GM23338 (cell line): Measurements from ENCODE around the gene GUCY1A2. TPM values are rescaled to one million over a fixed set of nuclear protein-coding genes. Genes with fewer than 3 reads are reported as not detected.

Experiments
- ATAC-seq: fragments of 200-7000 bp; cut with Tn5 transposase; 3 replicates; pipeline ENCODE4 v1.9.1; 2020
- DNase-seq: peaks from one replicate; pipeline ENCODE4 v3.0.0-alpha.2; 2015; ENCODE audit warnings: low spot score
- H2AFZ ChIP-seq: fragments of 200-600 bp; sonication (generic); 2 replicates; pipeline ENCODE4 v1.8.0; 2016; ENCODE audit warnings: antibody characterized with exemption, mild to moderate bottlenecking, moderate library complexity
- H3F3A ChIP-seq: fragments of 200-600 bp; sonication (generic); replicated peaks from 2 replicates; pipeline ENCODE4 v1.8.0; 2017; ENCODE audit warnings: antibody characterized with exemption, mixed run types, low read depth
- H3K27ac ChIP-seq: fragments of 200-600 bp; sonication (generic); 2 replicates; pipeline ENCODE4 v1.6.1; 2016; ENCODE audit warnings: low read depth
- H3K27me3 ChIP-seq: fragments of 200-600 bp; sonication (generic); 2 replicates; pipeline ENCODE4 v1.8.0; 2016; ENCODE audit warnings: mild to moderate bottlenecking, mixed run types, moderate library complexity; ENCODE audit not compliant: insufficient read depth
- H3K36me3 ChIP-seq: fragments of 200-600 bp; sonication (generic); 2 replicates; pipeline ENCODE4 v1.8.0; 2016; ENCODE audit warnings: mild to moderate bottlenecking; ENCODE audit not compliant: insufficient read depth
- H3K4me1 ChIP-seq: fragments of 200-600 bp; sonication (generic); 2 replicates; pipeline ENCODE4 v1.8.0; 2016; ENCODE audit warnings: mild to moderate bottlenecking, moderate library complexity; ENCODE audit not compliant: insufficient read depth
- H3K4me2 ChIP-seq: fragments of 200-600 bp; sonication (generic); 2 replicates; pipeline ENCODE4 v1.7.1; 2017; ENCODE audit warnings: mixed run types
- H3K4me3 ChIP-seq: fragments of 200-600 bp; sonication (generic); 2 replicates; pipeline ENCODE4 v1.6.1; 2016; ENCODE audit warnings: mixed run types
- H3K79me2 ChIP-seq: fragments of 200-600 bp; sonication (generic); replicated peaks from 2 replicates; pipeline ENCODE4 v1.8.0; 2017; ENCODE audit warnings: mild to moderate bottlenecking; ENCODE audit not compliant: insufficient read depth
- H3K9me2 ChIP-seq: fragments of 200-600 bp; sonication (generic); 2 replicates; pipeline ENCODE4 v1.8.0; 2017; ENCODE audit not compliant: insufficient read depth
- H4K20me1 ChIP-seq: fragments of 200-600 bp; sonication (generic); replicated peaks from 2 replicates; pipeline ENCODE4 v1.8.0; 2017; ENCODE audit warnings: mild to moderate bottlenecking; ENCODE audit not compliant: insufficient read depth
- H3K27ac Mint-ChIP-seq: 2 replicates; pipeline ENCODE4 v1.8.0; 2020; ENCODE audit warnings: inconsistent platforms, mild to moderate bottlenecking, moderate library complexity, mixed read lengths
- H3K27me3 Mint-ChIP-seq: 3 replicates; pipeline ENCODE4 v1.8.0; 2022; ENCODE audit warnings: low read depth, mild to moderate bottlenecking, moderate library complexity, mixed read lengths, inconsistent platforms; ENCODE audit not compliant: insufficient read depth, poor library complexity
- H3K36me3 Mint-ChIP-seq: 3 replicates; pipeline ENCODE4 v1.8.0; 2021; ENCODE audit warnings: low read depth, mild to moderate bottlenecking, inconsistent platforms, moderate library complexity, mixed read lengths
- H3K4me1 Mint-ChIP-seq: 3 replicates; pipeline ENCODE4 v1.8.0; 2020; ENCODE audit warnings: mild to moderate bottlenecking, inconsistent platforms, mixed read lengths
- H3K4me3 Mint-ChIP-seq: 3 replicates; pipeline ENCODE4 v1.8.0; 2021; ENCODE audit warnings: moderate library complexity, mild to moderate bottlenecking, inconsistent platforms, mixed read lengths
- H3K9me3 Mint-ChIP-seq: 3 replicates; pipeline ENCODE4 v1.8.0; 2020; ENCODE audit warnings: moderate library complexity, mild to moderate bottlenecking, inconsistent platforms, mixed read lengths
- ETS1 ChIP-seq: IDR thresholded peaks from 2 replicates; pipeline ENCODE4 v1.6.1; 2016; ENCODE audit warnings: antibody characterized with exemption
- EZH2 ChIP-seq: fragments of 200-600 bp; sonication (generic); IDR thresholded peaks from one replicate; pipeline ENCODE4 v1.8.0; 2017; ENCODE audit warnings: antibody characterized with exemption, mild to moderate bottlenecking, low read depth; ENCODE audit not compliant: unreplicated experiment
- EZH2phosphoT487 ChIP-seq: fragments of 200-600 bp; sonication (generic); IDR thresholded peaks from one replicate; pipeline ENCODE4 v1.8.1; 2018; ENCODE audit warnings: antibody characterized with exemption; ENCODE audit not compliant: unreplicated experiment
- JUNB ChIP-seq: IDR thresholded peaks from one replicate; pipeline ENCODE4 v1.6.1; 2016; ENCODE audit warnings: antibody characterized with exemption; ENCODE audit not compliant: unreplicated experiment
- NANOG ChIP-seq: IDR thresholded peaks from 2 replicates; pipeline ENCODE4 v1.6.1; 2016; ENCODE audit warnings: antibody characterized with exemption, borderline replicate concordance
- POLR2AphosphoS5 ChIP-seq: IDR thresholded peaks from 2 replicates; pipeline ENCODE4 v1.6.1; 2016; ENCODE audit warnings: antibody characterized with exemption, low read depth
- REST ChIP-seq: IDR thresholded peaks from one replicate; pipeline ENCODE4 v1.6.1; 2018; ENCODE audit warnings: antibody characterized with exemption; ENCODE audit not compliant: unreplicated experiment
- STAT1 ChIP-seq: IDR thresholded peaks from one replicate; pipeline ENCODE4 v1.6.1; 2016; ENCODE audit warnings: antibody characterized with exemption; ENCODE audit not compliant: unreplicated experiment
- ZNF462 ChIP-seq: fragments of 250-450 bp; sonication (Bioruptor Pico); IDR thresholded peaks from 2 replicates; pipeline ENCODE4 v1.5.0; 2020; ENCODE audit warnings: mild to moderate bottlenecking, moderate library complexity
- polyA plus RNA-seq: library from polyadenylated mRNA; unstranded; fragments of >200 nt; fragmentation: Nextera tagmentation; extraction: Ambion mirVana; gene quantifications from 2 replicates; pipeline ENCODE4 v1.2.1, GENCODE V29; 2016
- total RNA-seq: library from RNA; depleted of rRNA; stranded (reverse); fragments of >200 nt; shearing (Covaris generic); gene quantifications from 2 replicates; pipeline ENCODE4 v1.2.3, GENCODE V29; 2014
- TF ChIP-seq, protein P1 (sequence below), 2 experiments: fragments of 200-600 bp in 1 of 2; sonication (generic) in 1 of 2; conservative IDR thresholded peaks; 2 replicates each; pipeline versions ENCODE4 v1.5.1 to v1.6.1; 2016 to 2017; ENCODE audit warnings: antibody characterized with exemption in 2 of 2, low read depth in 2 of 2, mild to moderate bottlenecking in 2 of 2, moderate library complexity in 1 of 2

GUCY1A2 gene
- total and polyA plus RNA-seq, 2 experiments from 2014 or later = 0.36 to 1.4 TPM

- peak overlapping the region; percentile 60 for H3K4me3 ChIP-seq
- no peaks in the 10 kb centered on the region; the same call in 1 of the 2 replicates for H3K4me1 ChIP-seq
- peak overlapping the region; percentile 96; the same call in 1 of the 2 replicates for H2AFZ ChIP-seq
- ATAC-seq (peak; percentile 7), DNase-seq (peak; percentile 46)
- peaks cover 15% of the 10 kb centered on the region for H3K4me1 Mint-ChIP-seq
- no peaks in the 10 kb centered on the region for H3K36me3 ChIP-seq
- H3K9me3 Mint-ChIP-seq = no peaks in the 10 kb centered on the region
- H3K27ac ChIP-seq = no peak overlapping the region
- H3K79me2 ChIP-seq = no peaks in the 10 kb centered on the region
- H3K4me3 Mint-ChIP-seq = peak overlapping the region; percentile 73
- H3F3A ChIP-seq = no peaks in the 10 kb centered on the region
- H3K27me3 ChIP-seq = peaks cover 44% of the 10 kb centered on the region
- no peak overlapping the region for H3K27ac Mint-ChIP-seq
- H3K9me2 ChIP-seq = no peaks in the 10 kb centered on the region
- peaks cover 5% of the 10 kb centered on the region for H4K20me1 ChIP-seq
- TF ChIP-seq EZH2phosphoT487 = no peak
- TF ChIP-seq REST = no peak
- no peak for TF ChIP-seq POLR2AphosphoS5
- TF ChIP-seq STAT1 = no peak
- no peak for TF ChIP-seq NANOG
- no peak for TF ChIP-seq ETS1
- H3K27me3 Mint-ChIP-seq = peaks cover 26% of the 10 kb centered on the region
- H3K36me3 Mint-ChIP-seq = no peaks in the 10 kb centered on the region; the same call in 2 of the 3 replicates
- peak overlapping the region; percentile 86 for H3K4me2 ChIP-seq
Observed at GRCh38 chr11:107017104-107017432, 1.2 kb downstream of the GUCY1A2 start.

- Histone ChIP-seq H3K36me3 (no peaks in the 10 kb centered on the region), H3F3A (no peaks in the 10 kb centered on the region), H3K4me3 (no peak overlapping the region), H3K4me2 (no peak overlapping the region), H3K79me2 (no peaks in the 10 kb centered on the region), H3K4me1 (no peaks in the 10 kb centered on the region; the same call in 1 of the 2 replicates), H2AFZ (no peak overlapping the region), H3K27me3 (peaks cover 27% of the 10 kb centered on the region), H4K20me1 (peaks cover 5% of the 10 kb centered on the region), H3K9me2 (no peaks in the 10 kb centered on the region), H3K27ac (no peak overlapping the region)
- Mint-ChIP-seq H3K4me3 (no peak overlapping the region), H3K36me3 (no peaks in the 10 kb centered on the region; the same call in 2 of the 3 replicates), H3K4me1 (peaks cover 13% of the 10 kb centered on the region), H3K27ac (no peak overlapping the region), H3K9me3 (no peaks in the 10 kb centered on the region), H3K27me3 (peaks cover 19% of the 10 kb centered on the region)
- ATAC-seq (no peak), DNase-seq (no peak)
- TF ChIP-seq POLR2AphosphoS5 (no peak), ZNF462 (CRISPR knock-in tag) (no peak), JUNB (no peak), EZH2 (no peak)
- TF ChIP-seq, protein P1, sequence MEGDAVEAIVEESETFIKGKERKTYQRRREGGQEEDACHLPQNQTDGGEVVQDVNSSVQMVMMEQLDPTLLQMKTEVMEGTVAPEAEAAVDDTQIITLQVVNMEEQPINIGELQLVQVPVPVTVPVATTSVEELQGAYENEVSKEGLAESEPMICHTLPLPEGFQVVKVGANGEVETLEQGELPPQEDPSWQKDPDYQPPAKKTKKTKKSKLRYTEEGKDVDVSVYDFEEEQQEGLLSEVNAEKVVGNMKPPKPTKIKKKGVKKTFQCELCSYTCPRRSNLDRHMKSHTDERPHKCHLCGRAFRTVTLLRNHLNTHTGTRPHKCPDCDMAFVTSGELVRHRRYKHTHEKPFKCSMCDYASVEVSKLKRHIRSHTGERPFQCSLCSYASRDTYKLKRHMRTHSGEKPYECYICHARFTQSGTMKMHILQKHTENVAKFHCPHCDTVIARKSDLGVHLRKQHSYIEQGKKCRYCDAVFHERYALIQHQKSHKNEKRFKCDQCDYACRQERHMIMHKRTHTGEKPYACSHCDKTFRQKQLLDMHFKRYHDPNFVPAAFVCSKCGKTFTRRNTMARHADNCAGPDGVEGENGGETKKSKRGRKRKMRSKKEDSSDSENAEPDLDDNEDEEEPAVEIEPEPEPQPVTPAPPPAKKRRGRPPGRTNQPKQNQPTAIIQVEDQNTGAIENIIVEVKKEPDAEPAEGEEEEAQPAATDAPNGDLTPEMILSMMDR (conservative IDR thresholded peaks at IDR 0.05; ENCODE audit: low read depth in 2 of 2) = no peak
Observed at GRCh38 chr11:107014871-107015270, 3.4 kb downstream of the GUCY1A2 start.
